NCI-H774 (cell line): ENCODE data around the gene AQP2.

Experiments used
- DNase-seq: peaks from one replicate; lab custom pipeline; 2025; lab: John Stamatoyannopoulos, UW

AQP2 gene

GRCh38 chr12:49920915-49921286 lies 29.6 kb upstream of the AQP2 start:
- no peak for DNase-seq

GRCh38 chr12:49921299-49921698 lies 29.2 kb upstream of the AQP2 start:
- DNase-seq: no peak

DNA sequence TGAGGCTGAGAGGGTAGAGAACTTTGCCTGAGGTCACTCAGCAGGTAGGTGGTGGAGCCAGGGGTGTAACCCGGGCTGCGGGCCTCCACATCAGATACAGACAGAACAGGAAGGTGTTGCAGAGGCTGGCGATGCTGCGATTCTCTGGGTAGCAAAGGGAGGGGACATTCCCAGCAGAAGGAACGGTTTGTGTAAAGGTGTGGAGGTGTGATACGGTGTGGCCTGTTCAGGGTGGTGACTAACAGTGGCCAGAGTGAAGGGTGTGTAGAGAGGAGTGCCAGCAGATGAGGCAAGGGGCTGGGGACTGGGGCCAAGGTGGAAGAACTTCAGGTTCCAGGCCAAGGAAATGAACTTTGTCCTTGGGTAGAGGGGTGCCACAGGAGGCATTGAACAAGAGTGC lies 28.6 kb upstream of the AQP2 start:
- no peak for DNase-seq

DNA sequence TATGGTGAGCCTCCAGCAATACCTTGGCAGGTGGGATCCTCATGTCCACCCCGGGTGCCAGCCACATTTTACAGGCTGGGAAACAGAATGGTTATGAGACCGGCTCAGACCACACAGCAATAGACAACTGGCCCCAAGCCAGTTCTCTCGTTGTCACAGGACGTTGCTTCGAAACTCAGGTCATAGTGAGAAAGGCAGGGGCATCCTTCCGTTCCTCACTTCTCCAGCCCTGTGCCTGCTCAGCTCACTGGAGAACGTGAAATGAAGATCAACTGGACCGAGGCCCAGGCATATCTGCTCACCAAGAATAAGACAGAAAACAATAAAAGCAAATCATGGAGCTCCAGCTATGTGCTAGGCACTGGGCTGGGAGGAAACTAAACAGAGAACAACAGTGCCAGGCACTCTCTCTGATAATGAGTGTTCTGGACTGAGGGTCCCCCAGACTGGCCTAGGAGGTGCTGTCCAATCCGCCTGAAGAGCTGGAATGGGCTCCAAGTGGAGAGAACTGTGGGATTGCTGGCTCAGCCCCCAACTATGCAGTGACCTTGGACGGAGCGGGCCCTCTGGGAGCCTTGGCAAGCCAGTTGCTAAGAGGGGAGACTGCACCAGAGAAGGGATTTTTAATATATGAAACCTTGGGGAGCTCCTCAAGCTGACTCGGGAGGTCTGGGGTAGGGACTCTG lies 28.0 kb upstream of the AQP2 start:
- no peak for DNase-seq

DNA sequence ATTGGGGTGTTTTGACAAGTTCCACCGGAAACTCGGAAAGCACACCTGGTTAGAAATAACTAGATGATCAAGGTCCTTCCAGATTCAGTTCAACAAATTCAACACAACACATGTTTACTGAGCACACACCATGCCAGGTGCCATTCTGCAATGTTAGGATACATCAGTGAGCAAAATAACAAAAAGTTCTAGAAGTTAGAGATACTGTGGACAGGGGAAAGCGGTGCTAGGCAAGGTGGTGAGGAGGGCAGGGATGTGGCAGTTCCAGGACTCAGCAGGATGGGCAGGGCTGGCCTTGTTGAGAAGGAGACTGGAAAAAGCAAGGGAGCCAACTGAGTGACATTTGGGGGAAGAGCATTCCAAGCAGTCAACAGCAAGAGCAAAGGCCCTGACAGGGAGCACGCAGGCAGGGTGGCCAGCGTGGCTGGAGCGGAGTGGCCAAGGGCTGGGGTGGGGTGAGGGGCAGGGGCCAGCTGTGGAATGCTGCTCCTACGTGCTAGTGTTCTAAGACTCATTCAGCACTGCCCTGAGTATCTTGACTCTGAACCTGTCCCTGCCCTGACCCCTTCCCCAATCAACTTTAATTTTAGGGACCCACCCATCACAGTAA lies 27.4 kb upstream of the AQP2 start:
- no peak for DNase-seq

- DNase-seq: no peak
Observed at GRCh38 chr12:49923880-49924556, 26.5 kb upstream of the AQP2 start.

DNA sequence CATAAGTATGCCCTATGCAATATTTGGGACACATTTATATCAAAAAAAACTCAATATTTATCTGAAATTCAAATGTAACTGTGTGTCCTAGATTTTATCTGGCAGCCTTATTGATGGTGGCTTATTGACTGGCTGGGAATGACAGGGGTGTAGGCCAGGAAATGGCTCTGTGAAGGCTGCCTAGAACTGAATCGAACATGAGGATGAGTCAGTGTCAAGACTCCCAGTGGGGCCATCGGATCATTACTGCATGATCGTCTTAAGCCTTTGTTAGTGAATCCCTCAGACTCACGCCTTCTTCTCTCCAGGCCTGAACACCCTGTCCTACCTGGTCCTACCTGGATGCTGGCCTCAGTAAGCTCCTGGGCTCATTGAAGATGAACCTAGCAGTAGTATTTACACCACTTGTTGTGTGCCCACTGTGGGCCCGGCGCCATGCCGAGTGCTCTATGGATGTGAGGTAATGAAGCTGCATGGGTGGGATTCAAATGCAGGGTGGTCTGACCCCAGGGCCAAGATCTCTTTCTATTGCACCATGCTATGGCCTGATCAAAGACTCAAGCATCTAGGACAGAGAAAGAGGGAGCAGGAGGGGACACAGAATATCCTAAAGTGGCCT lies 25.8 kb upstream of the AQP2 start:
- no peak for DNase-seq

DNA sequence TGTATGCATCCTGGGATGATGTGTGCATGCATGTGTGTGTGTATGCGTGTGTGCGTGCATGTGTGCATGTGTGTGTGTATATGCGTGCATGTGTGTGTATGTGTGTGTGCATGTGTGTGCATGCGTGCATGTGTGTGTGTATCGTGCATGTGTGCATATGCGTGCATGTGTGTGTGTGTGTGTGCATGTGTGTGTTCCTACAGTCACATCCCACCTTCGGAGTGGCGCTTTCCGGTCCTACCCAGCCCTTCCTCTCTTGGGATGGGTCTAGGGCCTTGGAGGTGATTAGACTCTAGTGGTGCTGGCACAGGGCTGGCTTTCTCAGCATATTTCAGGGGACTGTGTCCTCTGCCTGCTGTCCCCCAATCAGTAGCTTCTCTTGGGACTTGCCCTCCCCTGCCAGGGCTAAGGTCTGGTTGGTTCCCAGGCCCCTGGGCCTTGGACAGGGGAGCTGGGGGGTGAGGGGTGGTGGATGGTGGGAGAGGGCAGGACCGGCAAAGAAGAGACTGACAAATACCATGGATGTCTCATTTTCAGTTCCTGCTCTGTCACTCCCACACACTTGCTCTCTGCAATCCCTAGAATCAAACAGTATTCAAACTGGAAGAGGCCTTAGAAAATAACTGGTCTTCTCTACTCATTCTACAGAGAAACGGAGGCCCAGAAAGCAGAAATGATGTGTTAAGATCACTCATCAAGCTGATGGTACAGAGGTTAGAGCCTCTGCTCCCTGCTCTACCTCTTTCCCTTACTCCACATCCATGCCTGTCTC lies 24.9 kb upstream of the AQP2 start:
- DNase-seq: no peak

GRCh38 chr12:49928471-49928870 lies 22.1 kb upstream of the AQP2 start:
- DNase-seq: no peak

DNA sequence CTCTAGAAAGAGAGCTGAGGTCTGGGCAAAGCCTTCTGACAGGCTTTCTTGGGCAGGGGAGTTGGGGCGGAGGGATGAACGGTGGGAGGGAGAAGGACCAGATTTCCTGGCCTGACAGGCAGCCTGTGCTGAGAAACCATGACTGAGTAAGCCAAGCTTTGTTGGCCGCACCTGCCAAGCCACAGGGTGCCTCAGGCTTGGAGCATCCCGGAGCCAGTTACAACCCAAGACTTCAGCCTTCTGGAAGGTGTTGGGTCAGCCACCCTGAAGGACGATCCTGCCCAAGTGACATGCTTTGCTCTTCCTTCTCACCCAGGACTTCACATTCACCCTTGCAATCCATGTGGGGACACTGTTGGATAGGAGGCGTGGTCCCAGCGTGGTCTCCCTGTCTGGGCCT lies 21.0 kb upstream of the AQP2 start:
- no peak for DNase-seq

DNA sequence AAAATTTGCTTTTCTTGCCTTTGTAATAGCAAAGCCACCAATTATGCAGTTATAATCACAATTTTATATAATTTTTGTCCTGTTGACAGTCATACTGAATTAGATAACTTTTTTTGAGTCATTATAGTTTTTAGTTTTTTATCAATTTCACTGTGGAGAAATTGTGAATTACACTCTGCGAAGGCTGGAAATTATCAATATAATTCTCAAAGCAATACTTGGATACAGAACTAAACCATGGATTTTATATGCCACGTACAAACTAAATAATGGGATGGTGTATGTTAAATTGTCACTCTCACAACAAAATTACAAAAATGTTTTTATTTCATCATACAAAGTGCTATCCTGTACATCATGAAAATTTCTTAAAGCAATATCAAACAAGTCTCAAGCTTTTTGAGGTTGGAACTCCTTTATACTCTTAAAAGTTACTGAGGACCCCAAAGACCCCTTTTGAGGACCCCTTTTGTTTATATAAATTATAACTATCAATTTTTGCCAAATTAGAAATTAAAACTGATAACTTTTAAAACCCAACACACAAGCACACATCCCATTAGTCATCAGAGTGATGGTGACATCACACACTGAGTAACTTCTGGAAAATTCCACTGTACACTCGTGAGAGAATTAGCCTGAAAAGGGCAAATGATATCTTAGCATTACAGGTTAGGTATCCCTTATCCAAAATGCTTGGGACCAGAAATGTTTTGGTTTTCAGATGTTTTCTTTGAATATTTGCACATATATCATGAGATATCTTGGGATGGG lies 19.8 kb upstream of the AQP2 start:
- DNase-seq: no peak

DNA sequence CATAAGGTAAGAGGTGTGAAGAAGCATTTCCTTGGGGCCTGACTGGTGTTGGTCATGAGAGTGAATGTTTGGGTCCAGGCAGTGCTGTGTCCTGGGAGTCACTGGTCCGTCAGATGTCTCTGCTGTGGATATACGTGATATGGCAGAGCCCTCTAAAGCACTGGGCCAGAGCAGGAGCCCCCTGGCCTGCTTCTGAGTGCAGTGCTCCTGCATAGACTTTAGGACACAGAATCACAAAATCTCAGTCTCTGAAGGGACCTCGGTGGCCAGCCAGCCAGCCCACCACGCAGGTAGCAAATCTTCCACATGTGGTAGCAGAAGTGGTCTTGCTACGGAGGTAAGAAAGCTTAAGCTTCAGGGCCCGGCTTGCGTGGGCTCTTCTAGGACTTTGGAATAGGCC lies 18.5 kb upstream of the AQP2 start:
- no peak for DNase-seq

- no peak for DNase-seq
Observed at GRCh38 chr12:49932533-49933130, 17.9 kb upstream of the AQP2 start.

DNA sequence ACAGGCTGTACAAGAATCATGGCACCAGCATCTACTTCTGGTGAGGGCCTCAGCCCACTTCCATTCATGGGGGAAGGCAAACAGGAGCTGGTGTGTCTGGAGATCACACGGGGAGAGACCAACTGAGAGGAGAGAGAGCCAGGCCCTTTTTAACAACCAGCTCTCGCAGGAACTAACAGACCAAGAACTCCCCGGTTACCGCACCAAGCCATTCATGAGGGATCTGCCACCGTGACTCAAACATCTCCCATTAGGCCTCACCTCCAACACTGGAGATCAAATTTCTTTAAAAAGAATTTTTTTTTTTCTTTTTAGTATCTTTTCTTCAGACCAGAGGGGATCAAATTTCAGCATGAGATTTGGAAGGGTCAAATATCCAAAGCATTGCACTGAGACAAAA lies 16.7 kb upstream of the AQP2 start:
- no peak for DNase-seq

GRCh38 chr12:49934505-49934904 lies 16.0 kb upstream of the AQP2 start:
- DNase-seq: no peak

DNA sequence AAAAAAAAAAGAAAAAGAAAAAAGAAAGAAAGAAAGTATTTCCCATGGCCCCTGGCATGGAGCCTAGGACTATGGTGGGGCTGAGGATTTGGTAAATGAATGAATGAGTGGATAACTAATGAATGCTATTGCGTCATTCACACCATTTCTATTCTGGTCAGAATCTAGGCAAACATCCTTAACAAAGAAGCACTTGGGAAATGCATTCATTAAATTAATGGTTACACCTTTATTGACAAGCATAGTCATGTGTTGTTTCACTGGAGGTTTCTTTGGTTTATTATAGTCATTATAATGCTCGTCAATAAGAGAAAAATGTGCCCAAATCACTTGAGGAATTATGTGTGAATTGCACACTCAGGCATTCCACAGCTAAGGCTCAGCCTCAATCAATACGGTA lies 13.6 kb upstream of the AQP2 start:
- DNase-seq: no peak

DNA sequence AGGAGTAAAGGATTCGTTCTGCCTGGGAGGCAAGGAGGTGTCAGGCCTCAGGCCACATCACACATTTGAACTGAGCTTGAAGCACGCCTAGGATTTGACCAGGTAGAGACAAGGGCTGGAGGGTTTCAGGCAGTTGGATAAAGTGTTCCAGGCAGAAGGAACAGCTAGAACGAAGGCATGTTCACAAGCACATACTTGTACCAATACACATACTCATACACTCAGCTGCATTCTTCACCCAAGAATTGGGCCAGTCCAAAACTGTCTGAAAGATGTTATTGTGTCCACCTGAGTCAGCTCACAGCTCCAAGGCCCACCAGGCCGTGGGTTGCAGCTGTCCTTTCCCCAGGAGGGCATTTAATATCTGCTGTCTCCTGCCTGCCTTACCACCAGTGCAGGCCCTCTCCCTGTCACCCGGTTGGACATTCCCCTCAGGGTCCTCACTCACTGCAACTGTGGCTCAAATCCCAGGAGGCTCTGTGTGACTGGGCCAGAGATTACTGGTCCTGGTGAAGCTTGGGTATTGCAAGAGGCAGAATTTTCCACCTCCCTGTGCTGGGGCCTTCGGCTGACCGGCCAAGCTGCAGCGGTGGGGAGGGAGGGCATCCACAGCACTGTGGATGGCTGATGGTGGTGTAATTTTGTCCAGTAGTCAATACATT lies 12.8 kb upstream of the AQP2 start:
- DNase-seq: no peak

DNA sequence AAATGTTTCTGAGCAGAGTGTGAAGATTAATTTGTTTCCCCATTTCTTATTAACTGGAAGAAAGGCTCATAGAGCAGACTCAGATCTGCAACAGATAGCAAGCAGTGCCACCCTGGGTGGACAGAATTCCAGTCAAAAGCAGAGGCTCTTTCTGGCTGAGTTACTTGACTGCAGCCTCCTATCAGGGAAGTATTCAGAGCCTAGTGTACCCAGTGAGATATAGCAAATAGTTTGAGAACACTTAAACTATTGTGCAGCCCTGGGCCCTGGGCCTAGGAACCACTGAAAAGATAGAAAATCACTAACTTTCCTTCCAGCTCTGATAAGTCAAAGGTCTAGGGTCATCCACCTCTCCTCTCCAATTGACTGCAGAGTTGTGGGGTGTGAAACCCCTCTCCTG lies 11.2 kb upstream of the AQP2 start:
- DNase-seq: no peak

DNA sequence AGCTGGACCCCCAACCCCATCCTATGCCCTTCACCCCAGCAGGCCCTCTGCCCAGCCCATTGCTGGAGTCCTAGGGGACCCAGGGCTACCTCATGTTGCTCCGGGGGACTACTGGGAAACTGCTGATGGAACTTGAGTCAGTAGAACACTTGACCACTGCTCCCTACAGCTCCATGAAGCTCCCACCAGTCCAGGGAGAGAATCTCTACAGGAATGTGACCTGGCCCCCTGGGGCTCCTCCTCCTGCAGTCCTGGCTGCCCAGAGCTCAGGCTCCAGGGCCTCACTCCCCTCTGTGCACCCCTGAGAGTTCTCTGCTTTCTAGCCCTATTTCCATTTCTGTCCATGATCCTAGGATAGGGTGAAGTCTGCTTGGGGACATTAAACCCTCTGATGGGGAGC lies 10.8 kb upstream of the AQP2 start:
- no peak for DNase-seq
